KG1 (cell line): ENCODE data around the gene CLCF1.

Experiments
- DNase-seq: peaks from one replicate; lab custom pipeline; 2025; lab: John Stamatoyannopoulos, UW

The CLCF1 gene

DNA sequence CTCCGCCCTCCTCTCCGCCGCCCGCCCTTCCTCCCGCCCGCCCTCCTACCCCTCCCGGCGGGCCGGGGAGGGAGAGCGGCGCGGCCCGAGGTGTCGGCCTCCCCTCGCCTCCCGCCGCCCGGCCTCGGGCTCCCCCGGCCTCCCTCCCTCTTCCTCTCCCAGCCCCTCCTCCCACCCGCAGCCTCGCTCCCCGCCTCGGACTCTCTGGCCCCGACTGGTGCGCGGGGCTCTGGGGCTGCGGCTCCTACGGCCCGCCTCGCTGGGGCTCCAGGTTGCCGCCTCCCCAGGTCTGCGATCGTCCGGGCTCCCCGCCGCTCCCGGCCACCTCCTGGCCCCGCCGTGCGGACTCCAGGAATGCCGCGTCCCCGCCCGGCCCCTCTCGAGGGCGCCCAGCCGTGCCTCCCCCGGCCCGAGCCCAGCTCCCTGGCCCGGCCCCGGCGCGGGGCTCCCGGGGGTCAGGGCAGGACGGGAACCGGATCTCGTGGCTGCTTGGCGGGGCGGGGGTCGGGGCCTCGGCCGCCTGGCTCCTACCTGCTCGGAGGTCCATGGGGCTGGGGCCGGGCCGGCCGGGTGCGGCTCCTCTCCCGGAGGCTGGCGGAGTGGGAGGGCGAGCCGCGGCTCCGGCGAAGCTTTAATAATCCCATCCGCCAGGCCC lies at the start of gene CLCF1:
Gene CLCF1 (minus strand): TSS at position 606 of the 655 bp plus-strand sequence. CDS start 59 bp downstream, at position 547.
- DNase-seq, result no peak

DNA sequence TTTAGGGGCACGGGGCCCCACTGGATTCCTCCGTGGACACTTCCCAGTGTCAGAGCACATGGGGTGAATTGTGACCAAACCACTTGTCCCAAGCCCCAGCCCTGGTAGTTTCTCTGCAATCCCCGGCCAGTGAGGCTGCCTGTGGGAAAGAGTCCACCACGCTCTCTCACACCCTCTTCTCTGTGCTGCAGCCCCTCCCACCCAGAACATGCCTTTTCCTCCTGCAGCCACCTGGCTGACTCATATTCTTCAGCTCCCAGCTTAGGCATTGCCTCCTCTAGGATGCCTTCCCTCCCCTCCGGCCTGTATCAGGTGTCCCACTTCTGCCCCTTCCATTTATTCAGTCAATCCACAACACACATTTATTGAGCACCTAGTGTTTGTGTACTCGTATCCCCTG lies 49.5 kb upstream of the CLCF1 start:
- DNase-seq, result no peak

GRCh38 chr11:67421430-67422031 lies 48.1 kb upstream of the CLCF1 start:
- no peak for DNase-seq

DNA sequence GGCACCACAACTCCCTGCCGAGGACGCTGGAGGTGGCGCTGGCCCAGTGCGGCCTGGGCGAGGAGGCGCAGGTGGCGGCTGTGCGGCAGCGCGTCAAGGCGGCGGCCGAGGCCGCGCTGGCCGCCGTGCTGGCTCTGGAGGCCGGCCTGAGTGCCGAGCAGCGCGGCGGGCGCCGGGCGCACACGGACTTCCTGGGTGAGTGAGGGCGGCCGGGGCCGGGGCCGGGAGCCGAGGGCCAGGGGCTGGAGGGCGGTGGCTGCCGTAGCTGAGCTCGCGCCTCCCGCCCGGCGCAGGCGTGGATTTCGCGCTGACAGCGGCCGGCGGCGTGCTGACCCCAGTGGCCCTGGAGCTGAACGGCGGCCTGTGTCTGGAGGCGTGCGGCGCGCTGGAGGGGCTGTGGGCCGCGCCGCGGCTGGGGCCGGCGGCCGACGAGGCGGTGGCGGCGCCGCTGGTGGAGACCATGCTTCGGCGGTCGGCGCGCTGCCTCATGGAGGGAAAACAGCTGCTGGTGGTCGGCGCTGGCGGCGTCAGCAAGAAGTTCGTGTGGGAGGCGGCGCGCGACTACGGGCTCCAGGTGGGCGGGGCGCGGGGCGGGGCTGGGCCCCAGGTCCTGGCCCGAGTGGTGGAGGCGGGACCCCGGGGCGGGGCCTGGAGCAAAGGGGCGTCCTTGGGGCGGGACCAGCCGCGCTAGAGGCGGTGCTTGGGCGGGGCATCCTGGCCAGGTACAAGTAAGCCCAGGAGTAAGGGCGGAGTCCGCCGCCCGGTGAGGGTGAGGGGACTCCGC lies 47.4 kb upstream of the CLCF1 start:
- DNase-seq, result peak; percentile 60

- DNase-seq, result no peak
Observed at GRCh38 chr11:67420147-67420645, 46.8 kb upstream of the CLCF1 start.

DNA sequence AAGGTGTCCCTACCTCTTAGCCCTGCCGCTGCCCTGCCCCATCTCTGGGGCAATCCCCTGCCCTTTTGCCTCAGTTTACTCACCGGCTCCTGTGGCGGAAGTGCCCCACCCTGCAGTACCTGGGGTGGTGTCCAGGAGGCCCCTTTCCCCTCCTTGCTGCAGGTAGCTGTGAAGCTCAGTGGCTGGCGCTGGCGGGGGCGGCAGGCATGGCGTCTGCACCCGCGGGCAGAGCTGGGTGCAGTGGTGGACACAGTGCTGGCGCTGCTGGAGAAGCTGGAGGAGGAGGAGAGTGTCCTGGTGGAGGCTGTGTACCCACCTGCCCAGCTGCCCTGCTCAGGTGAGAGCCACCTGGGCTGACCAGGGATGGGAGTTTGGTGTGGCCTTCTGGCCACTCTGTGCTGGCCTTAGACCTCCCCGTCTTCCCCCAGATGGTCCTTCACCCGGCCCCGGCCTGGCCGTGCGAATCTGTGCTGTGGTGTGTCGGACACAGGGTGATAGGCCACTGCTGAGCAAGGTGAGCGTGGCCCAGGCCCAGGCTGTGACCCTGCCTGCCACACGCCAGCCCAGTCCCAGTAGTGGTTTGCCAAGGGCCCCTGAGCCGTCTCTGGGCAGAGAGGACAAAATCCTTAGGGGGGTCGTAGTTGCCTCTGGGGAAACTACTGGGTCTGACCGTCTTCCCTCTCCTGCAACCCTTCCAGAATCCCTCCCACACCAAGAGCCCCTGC lies 46.1 kb upstream of the CLCF1 start:
- no peak for DNase-seq

GRCh38 chr11:67418476-67419281 lies 45.3 kb upstream of the CLCF1 start:
- DNase-seq, result no peak

GRCh38 chr11:67417425-67417824 lies 44.0 kb upstream of the CLCF1 start:
- no peak for DNase-seq

DNA sequence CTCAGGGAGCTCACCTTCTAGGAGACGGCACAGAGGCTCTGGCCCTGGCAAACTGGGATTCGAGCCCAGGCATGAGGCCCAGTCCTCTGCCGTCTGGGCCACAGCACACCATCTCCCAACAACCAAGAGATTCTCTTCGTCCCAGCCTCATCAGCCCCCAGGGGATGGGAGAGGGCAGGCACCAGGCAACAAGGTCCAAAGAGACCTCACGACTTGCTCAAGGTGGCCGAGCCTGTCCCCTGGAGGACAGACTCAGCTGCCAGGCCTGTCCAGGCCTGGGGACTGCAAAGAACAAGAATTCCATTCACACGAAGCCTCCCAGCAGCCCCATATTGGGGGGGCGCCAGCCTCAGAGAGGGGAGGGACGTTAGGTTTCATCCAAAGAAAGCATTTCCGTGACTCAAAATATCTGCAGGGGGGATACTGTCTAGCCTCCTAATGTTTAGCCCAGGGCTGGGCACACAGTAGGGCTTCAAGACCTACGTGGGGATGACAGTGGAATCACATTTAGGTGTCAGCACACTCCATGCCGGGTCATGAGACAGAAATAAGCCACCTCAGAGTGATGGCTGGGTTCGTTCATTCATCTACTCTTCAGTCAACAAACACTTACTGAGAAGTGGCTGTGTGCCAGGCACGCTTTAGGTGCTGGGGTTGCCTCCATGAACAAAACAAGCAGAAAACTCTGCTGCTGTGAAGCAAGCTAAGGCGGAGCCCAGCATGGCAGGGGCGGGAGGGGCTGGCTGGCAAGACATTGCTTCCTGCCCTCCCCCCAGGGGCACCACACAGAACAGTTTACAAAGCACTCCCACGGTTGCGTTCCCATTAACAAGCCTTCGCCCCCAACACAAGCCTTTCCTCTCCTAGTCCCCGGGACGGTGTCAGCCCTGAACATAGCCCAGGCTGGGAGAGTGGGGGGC lies 43.3 kb upstream of the CLCF1 start:
- DNase-seq, result no peak

GRCh38 chr11:67415501-67416304 lies 42.3 kb upstream of the CLCF1 start, which contains the start of gene CARNS1:
TSS of gene CARNS1 (plus strand) at chr11:67415678. CDS start at chr11:67416200, 522 bp downstream.
- DNase-seq, result no peak

GRCh38 chr11:67413266-67413849 lies 40.0 kb upstream of the CLCF1 start:
- no peak for DNase-seq

GRCh38 chr11:67412495-67413179 lies 39.2 kb upstream of the CLCF1 start:
- no peak for DNase-seq

DNA sequence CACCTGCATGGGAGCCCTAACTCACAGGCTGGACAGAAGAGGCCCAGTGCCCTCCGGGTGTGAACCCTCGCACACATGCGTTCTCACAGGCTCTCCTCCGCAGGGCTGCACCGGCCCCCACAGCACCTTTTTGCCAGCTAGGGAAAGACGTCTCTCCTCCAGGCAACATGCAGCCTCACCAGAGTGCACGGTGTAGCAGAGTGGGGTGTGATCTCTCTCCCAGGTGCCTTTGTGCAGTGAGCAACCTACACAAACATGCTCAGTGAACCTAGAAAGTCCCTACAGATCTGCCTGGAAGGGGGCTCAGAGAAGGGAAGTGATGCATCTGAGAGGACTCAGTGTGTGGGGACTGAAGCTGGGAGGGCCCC lies 38.4 kb upstream of the CLCF1 start:
- DNase-seq, result no peak

GRCh38 chr11:67410984-67411784 lies 37.8 kb upstream of the CLCF1 start:
- DNase-seq, result no peak

DNA sequence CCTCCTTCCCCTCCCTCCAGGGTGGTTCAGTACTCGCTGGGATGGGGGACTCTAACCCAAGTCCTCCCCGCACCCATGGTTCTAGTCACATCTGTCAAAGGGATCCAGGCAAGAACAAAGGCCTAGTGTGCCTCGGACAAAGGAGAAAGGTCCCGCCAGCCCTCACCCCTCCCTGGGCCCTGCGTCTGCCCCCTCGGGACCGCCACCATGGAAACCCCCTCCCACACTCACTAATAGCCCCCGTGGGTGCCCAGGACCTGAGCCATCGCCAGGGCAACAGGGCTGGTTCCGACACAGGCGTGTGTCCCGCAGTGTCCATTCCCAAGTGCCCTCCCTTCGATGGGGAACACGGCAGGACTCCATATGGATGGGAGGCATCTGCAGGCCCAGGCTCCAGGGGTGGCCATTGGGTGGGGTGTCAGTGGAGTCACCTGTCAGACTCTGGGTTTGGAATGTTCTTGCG lies 37.0 kb upstream of the CLCF1 start:
- no peak for DNase-seq

DNA sequence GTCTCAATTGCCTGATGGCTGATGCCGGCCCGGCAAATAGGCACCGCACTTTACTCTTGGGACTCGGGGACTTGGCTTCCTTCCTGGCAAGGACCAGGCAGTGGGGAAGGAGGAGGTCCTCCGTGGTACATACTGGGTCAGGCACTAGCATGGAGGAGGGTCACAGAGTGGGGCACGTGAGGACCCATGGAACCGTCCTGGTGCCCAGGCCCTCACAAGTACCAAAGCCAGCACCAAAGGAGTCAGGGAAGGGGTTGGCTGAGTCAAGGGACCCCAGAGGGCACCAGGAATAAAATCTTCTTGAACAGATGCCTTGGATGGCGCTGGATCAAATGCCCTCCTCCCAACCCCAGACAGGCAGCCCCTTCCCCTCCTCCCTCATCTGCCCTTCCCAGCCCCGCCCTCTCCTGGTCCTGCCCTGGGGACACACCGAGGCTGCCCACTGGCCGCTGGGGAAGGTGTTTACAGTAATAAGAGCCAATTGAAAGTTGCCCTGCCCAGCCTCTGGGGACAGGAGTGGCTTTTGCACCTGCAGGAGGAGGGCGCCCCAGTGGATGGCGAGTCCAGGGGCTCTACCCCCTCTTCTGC lies 36.5 kb upstream of the CLCF1 start:
- DNase-seq, result no peak

GRCh38 chr11:67409261-67409666 lies 35.9 kb upstream of the CLCF1 start:
- DNase-seq, result peak; percentile 84
